22Rv1 (cell line): Measurements from ENCODE around the gene N4BP2L2.
A peak's percentile ranks its signal among the peaks of the same experiment; 100 is the strongest.

Experiments
- H3K27ac ChIP-seq: fragments of 450-650 bp; 2 replicates; pipeline ENCODE4 v1.5.1; 2017
- ZFX ChIP-seq: fragments of 450-650 bp; IDR thresholded peaks from 2 replicates; pipeline ENCODE4 v1.6.1; 2017; ENCODE audit warnings: antibody characterized with exemption, borderline replicate concordance
- TF ChIP-seq, protein P1 (sequence below): fragments of 450-650 bp; IDR thresholded peaks from 2 replicates; pipeline ENCODE4 v1.5.1; 2017; ENCODE audit warnings: mild to moderate bottlenecking

Gene N4BP2L2

GRCh38 chr13:32447894-32448623 is 90.5 kb downstream of the N4BP2L2 start:
- no peak overlapping the region for H3K27ac ChIP-seq
- TF ChIP-seq ZFX, result no peak
- TF ChIP-seq, protein P1, sequence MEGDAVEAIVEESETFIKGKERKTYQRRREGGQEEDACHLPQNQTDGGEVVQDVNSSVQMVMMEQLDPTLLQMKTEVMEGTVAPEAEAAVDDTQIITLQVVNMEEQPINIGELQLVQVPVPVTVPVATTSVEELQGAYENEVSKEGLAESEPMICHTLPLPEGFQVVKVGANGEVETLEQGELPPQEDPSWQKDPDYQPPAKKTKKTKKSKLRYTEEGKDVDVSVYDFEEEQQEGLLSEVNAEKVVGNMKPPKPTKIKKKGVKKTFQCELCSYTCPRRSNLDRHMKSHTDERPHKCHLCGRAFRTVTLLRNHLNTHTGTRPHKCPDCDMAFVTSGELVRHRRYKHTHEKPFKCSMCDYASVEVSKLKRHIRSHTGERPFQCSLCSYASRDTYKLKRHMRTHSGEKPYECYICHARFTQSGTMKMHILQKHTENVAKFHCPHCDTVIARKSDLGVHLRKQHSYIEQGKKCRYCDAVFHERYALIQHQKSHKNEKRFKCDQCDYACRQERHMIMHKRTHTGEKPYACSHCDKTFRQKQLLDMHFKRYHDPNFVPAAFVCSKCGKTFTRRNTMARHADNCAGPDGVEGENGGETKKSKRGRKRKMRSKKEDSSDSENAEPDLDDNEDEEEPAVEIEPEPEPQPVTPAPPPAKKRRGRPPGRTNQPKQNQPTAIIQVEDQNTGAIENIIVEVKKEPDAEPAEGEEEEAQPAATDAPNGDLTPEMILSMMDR, result no peak

DNA sequence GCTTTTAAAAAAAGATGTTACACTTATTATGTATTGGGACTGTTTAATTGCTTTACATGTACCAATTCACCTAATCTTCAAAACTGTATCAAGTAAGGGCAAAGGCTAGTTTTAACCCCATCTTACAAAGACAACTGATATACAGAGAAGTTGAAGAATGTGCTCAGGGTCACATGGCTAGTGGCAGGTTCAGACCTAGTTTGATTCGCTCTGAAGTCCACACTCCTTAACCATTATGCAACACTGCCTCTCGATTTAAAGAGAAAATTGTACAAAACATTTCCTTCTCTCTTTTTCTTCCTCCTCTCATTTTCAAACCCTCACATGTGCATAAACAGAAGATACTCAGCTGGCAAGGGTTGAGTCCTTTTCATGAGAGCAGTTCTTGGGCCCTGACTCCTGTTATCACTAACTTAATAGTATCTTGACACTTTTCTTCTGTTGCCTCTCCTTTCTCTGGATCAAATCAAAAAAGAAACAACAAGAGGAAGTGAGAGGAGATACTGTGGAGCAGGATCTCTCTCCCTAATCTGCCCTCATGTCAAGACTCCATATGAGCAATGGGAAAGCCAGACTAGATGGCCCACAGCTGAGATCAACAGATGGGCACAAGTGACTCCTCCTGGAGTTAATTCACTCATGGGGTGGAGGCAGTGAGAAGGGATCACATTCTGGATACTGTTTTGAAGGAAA is 91.7 kb downstream of the N4BP2L2 start:
- no peak for TF ChIP-seq ZFX
- TF ChIP-seq, protein P1, result no peak
- H3K27ac ChIP-seq, result no peak overlapping the region

GRCh38 chr13:32446220-32446619 is 92.4 kb downstream of the N4BP2L2 start:
- H3K27ac ChIP-seq, result no peak overlapping the region
- TF ChIP-seq, protein P1, result no peak
- TF ChIP-seq ZFX, result no peak

- no peak for TF ChIP-seq ZFX
- TF ChIP-seq, protein P1, result no peak
These were observed 93.1 kb downstream of the N4BP2L2 start for GRCh38 chr13:32445461-32445860.

GRCh38 chr13:32443111-32443510 is 95.5 kb downstream of the N4BP2L2 start:
- H3K27ac ChIP-seq, result no peak overlapping the region
- TF ChIP-seq, protein P1, result peak; percentile 28
- no peak for TF ChIP-seq ZFX

More at GRCh38 chr13:32445461-32445860, 93.1 kb downstream of the N4BP2L2 start:
- H3K27ac ChIP-seq, result no peak overlapping the region

DNA sequence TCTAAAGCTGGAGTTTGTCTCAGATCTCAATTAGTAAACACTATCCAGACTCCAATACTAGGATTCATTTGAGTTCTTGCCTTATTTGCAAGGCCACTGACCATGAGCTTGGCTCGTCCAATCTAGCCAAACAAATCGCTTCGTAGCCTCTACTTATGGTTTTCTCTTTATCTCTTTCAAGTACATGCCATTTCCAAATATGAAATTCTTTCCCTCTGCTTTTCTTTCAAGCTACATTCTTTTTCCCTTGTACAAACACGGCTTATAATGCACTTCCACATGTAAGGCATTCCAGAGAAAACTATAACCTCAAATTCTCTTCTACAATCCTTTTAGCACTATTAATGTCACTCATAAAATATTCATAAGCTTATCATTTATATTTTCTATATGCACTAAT is 99.7 kb downstream of the N4BP2L2 start:
- no peak overlapping the region for H3K27ac ChIP-seq
- no peak for TF ChIP-seq ZFX
- TF ChIP-seq, protein P1, result no peak

GRCh38 chr13:32432856-32433255 is 105.7 kb downstream of the N4BP2L2 start:
- H3K27ac ChIP-seq, result no peak overlapping the region

More at GRCh38 chr13:32432856-32433255, 105.7 kb downstream of the N4BP2L2 start:
- no peak for TF ChIP-seq ZFX
- TF ChIP-seq, protein P1, result no peak
